IMR-90 (cell line): ENCODE measurements around the gene MAP7. TPM values are rescaled to one million over a fixed set of nuclear protein-coding genes. Genes with fewer than 3 reads are reported as not detected.

Experiments used
- ATAC-seq: fragments of 200-7000 bp; cut with Tn5 transposase; 2 replicates; pipeline ENCODE4 v1.9.1; 2020; ENCODE audit warnings: low read depth, mild to moderate bottlenecking, moderate library complexity
- BruUV-seq: library from RNA; stranded (reverse); fragments of 400-500 nt; replicated peaks from 2 replicates; lab custom pipeline; 2021; lab: Mats Ljungman, UMichigan
- CTCF ChIA-PET: fragments of 300-600 bp; formaldehyde crosslinking; extraction: SDS; loops from one replicate; lab custom pipeline; 2021; ENCODE audit warnings: antibody characterized with exemption; lab: Yijun Ruan, JAX
- POLR2A ChIA-PET: fragments of 300-600 bp; sonication (Branson Sonifier 250); formaldehyde crosslinking; loops from one replicate; lab custom pipeline; 2022; ENCODE audit warnings: antibody characterized with exemption; ENCODE audit not compliant: unreplicated experiment; lab: Charles Lee
- DNase-seq: peaks from one replicate; pipeline ENCODE4 v3.0.0; 2013
- H2AFZ ChIP-seq: replicated peaks from 2 replicates; pipeline ENCODE3; 2013; ENCODE audit warnings: low read length, mild to moderate bottlenecking; ENCODE audit not compliant: poor library complexity
- H2AK5ac ChIP-seq: 2 replicates; pipeline ENCODE4 v1.6.1; 2013; ENCODE audit warnings: low read depth, low read length, inconsistent platforms
- H2AK9ac ChIP-seq: replicated peaks from 2 replicates; pipeline ENCODE3; 2013; ENCODE audit warnings: mild to moderate bottlenecking, low read depth, low read length, moderate library complexity; ENCODE audit not compliant: poor library complexity
- H2BK120ac ChIP-seq: 2 replicates; pipeline ENCODE4 v1.6.1; 2013; ENCODE audit warnings: low read depth, low read length, inconsistent platforms
- H2BK15ac ChIP-seq: 3 replicates; pipeline ENCODE4 v1.6.1; 2013; ENCODE audit warnings: low read depth, low read length, inconsistent platforms
- H2BK20ac ChIP-seq: 2 replicates; pipeline ENCODE4 v1.6.1; 2013; ENCODE audit warnings: low read depth, mild to moderate bottlenecking, inconsistent platforms, low read length, moderate library complexity
- H2BK5ac ChIP-seq: 2 replicates; pipeline ENCODE4 v1.6.1; 2013; ENCODE audit warnings: mild to moderate bottlenecking, low read depth, low read length, inconsistent platforms; ENCODE audit not compliant: poor library complexity, severe bottlenecking
- H3K14ac ChIP-seq: replicated peaks from 2 replicates; pipeline ENCODE4 v1.6.1; 2013; ENCODE audit warnings: low read depth, low read length, inconsistent platforms
- H3K18ac ChIP-seq: 2 replicates; pipeline ENCODE4 v1.6.1; 2013; ENCODE audit warnings: low read depth, low read length, control low read depth
- H3K23ac ChIP-seq: 2 replicates; pipeline ENCODE4 v1.6.1; 2013; ENCODE audit warnings: low read depth, low read length, inconsistent platforms
- H3K27ac ChIP-seq: 2 replicates; pipeline ENCODE4 v1.5.1; 2013; ENCODE audit warnings: mild to moderate bottlenecking, control low read depth, low read length; ENCODE audit not compliant: insufficient read depth
- H3K27me3 ChIP-seq: 2 replicates; pipeline ENCODE4 v1.6.1; 2013; ENCODE audit warnings: low read length; ENCODE audit not compliant: control insufficient read depth, insufficient read depth
- H3K36me3 ChIP-seq: 2 replicates; pipeline ENCODE4 v1.6.1; 2013; ENCODE audit warnings: low read length, mixed read lengths; ENCODE audit not compliant: control insufficient read depth, insufficient read depth
- H3K4ac ChIP-seq: 2 replicates; pipeline ENCODE4 v1.6.1; 2013; ENCODE audit warnings: low read depth, low read length, inconsistent platforms
- H3K4me1 ChIP-seq: 2 replicates; pipeline ENCODE4 v1.6.1; 2013; ENCODE audit warnings: low read length, mixed read lengths; ENCODE audit not compliant: control insufficient read depth, insufficient read depth
- H3K4me2 ChIP-seq: 2 replicates; pipeline ENCODE4 v1.6.1; 2013; ENCODE audit warnings: low read depth, mild to moderate bottlenecking, control low read depth, low read length, moderate library complexity
- H3K4me3 ChIP-seq: 2 replicates; pipeline ENCODE4 v1.5.1; 2013; ENCODE audit warnings: low read depth, mild to moderate bottlenecking, control low read depth, low read length, moderate library complexity; ENCODE audit not compliant: insufficient read depth
- H3K56ac ChIP-seq: 2 replicates; pipeline ENCODE4 v1.6.1; 2013; ENCODE audit warnings: low read length, inconsistent platforms; ENCODE audit not compliant: insufficient read depth; ENCODE audit errors: extremely low read depth
- H3K79me1 ChIP-seq, 2 experiments: 2 replicates each; pipeline ENCODE4 v1.6.1; 2013; ENCODE audit warnings: low read length in 2 of 2, inconsistent platforms in 1 of 2, low read depth in 1 of 2
- H3K9ac ChIP-seq: 2 replicates; pipeline ENCODE4 v1.6.1; 2013; ENCODE audit warnings: low read depth, low read length, control low read depth
- H3K9me1 ChIP-seq: 2 replicates; pipeline ENCODE4 v1.6.1; 2013; ENCODE audit warnings: low read length, inconsistent platforms; ENCODE audit not compliant: insufficient read depth
- H3K9me3 ChIP-seq: 2 replicates; pipeline ENCODE4 v1.6.1; 2013; ENCODE audit warnings: low read length; ENCODE audit not compliant: control insufficient read depth, insufficient read depth
- H4K20me1 ChIP-seq: 2 replicates; pipeline ENCODE4 v1.6.1; 2013; ENCODE audit warnings: low read length, inconsistent platforms; ENCODE audit not compliant: insufficient read depth
- H4K5ac ChIP-seq: 2 replicates; pipeline ENCODE4 v1.6.1; 2013; ENCODE audit warnings: mild to moderate bottlenecking, low read depth, low read length, control low read depth
- H4K8ac ChIP-seq, 2 experiments: 2 replicates each; pipeline ENCODE4 v1.6.1; 2013; ENCODE audit warnings: low read depth in 2 of 2, low read length in 2 of 2, control low read depth in 1 of 2, inconsistent platforms in 1 of 2
- H4K91ac ChIP-seq: 2 replicates; pipeline ENCODE4 v1.6.1; 2013; ENCODE audit warnings: low read depth, low read length, inconsistent platforms; ENCODE audit not compliant: insufficient read depth
- CEBPB ChIP-seq: IDR thresholded peaks from 2 replicates; pipeline ENCODE4 v1.6.1; 2012; ENCODE audit warnings: low read depth, low read length, improper control_type of control experiment
- FOS ChIP-seq: fragments of 150-350 bp; IDR thresholded peaks from 2 replicates; pipeline ENCODE4 v1.6.1; 2016; ENCODE audit warnings: low read depth, low read length
- WGBS, 2 experiments: methylation state at CpG; one replicate each; pipeline versions ENCODE4 v1.1.5 to v1.1.7; 2013; ENCODE audit warnings: missing lambda C conversion rate in 2 of 2; ENCODE audit not compliant: insufficient read length in 1 of 2; ENCODE audit errors: extremely low coverage in 2 of 2; 5-methylcytosine and 5-hydroxymethylcytosine counted together
- dilution Hi-C: fragments of 300-500 bp; cut with HindIII; formaldehyde crosslinking; loops from one replicate; pipeline ENCODE4 v1.14.3; 2018; ENCODE audit warnings: low sequenced_read_pairs; ENCODE audit not compliant: unreplicated experiment
- in situ Hi-C: fragments of 300-500 bp; cut with MboI; formaldehyde crosslinking; loops from 3 replicates; pipeline ENCODE4 v1.14.3; 2019; ENCODE audit warnings: low sequenced_read_pairs, inconsistent platforms, mixed read lengths
- intact Hi-C: fragments of 100-400 bp; cut with micrococcal nuclease; formaldehyde crosslinking; loops from 2 replicates; pipeline ENCODE4 v1.10.0; 2022
- polyA plus RNA-seq, 3 experiments: library from polyadenylated mRNA; depleted of rRNA; stranded (reverse); fragments of >200 nt; gene quantifications; 2 replicates each; pipeline ENCODE4 v1.2.3, GENCODE V29; 2012; ENCODE audit warnings: low replicate concordance in 1 of 3
- total RNA-seq: library from RNA; depleted of rRNA; stranded (reverse); fragments of >200 nt; gene quantifications from 2 replicates; pipeline ENCODE4 v1.2.3, GENCODE V29; 2012

MAP7 gene
- total and polyA plus RNA-seq, 2 of the 4 experiments (the other 2 are of a cell fraction), result 0.19 to 0.36 TPM

DNA sequence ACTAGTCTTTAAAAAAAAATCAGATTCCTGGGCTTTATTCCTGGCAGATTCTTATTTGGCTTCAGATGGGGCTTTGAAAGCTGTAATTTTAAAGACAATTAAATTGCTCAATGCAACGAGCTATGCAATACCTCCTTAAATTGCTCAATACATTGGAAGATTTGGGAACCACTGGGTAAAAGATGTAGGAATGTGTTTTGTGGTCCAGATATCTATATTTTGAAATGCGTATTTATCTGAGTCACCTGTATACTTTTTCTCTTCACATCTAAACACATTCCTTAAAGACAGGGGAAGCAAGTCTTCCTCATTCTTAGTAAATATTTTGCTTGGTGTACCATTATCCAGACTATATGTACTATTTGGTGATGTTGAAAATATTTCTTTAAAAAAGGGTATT lies 29.6 kb upstream of the MAP7 start:
- peak overlapping the region; percentile 65 to 66; a peak in 2 of 4 replicates for H4K8ac ChIP-seq
- peak overlapping the region; percentile 86; the same call in 1 of the 2 replicates for H2BK120ac ChIP-seq
- no peaks in the 10 kb centered on the region for H3K9me3 ChIP-seq
- no peak overlapping the region; the same call in 2 of the 3 replicates for H2BK15ac ChIP-seq
- peaks cover 4 to 17% of the 10 kb centered on the region in 2 experiments; a peak in 3 of 4 replicates for H3K79me1 ChIP-seq
- no peak overlapping the region; the same call in 1 of the 2 replicates for H3K9ac ChIP-seq
- no peak overlapping the region for H3K4me3 ChIP-seq
- H3K14ac ChIP-seq, result no peak overlapping the region
- TF ChIP-seq FOS (no peak), CEBPB (peak; percentile 93)
- H4K5ac ChIP-seq, result no peak overlapping the region
- no peak overlapping the region; the same call in 1 of the 2 replicates for H3K4me2 ChIP-seq
- WGBS, 2 experiments, result no CpG with 5 or more reads among the region's 2 CpGs
- DNase-seq, result peak; percentile 66
- peaks cover 16% of the 10 kb centered on the region for H3K36me3 ChIP-seq
- intact Hi-C loops, result no loop called here
- no peak overlapping the region for H2AK9ac ChIP-seq
- H4K91ac ChIP-seq, result no peak overlapping the region
- no peak overlapping the region; the same call in 1 of the 2 replicates for H3K23ac ChIP-seq
- no peak overlapping the region; the same call in 1 of the 2 replicates for H3K27ac ChIP-seq
- in situ Hi-C loops, result no loop called here
- ChIA-PET POLR2A (no interaction called here), CTCF (interaction anchor here (0.6 kb wide), 1 partner anchor 21 kb away, joined by 3 read pairs; no protein-coding TSS in a partner anchor)
- H3K18ac ChIP-seq, result no peak overlapping the region
- dilution Hi-C loops, result no loop called here
- peak overlapping the region; percentile 84; the same call in 1 of the 2 replicates for H2BK20ac ChIP-seq
- ATAC-seq, result peak; percentile 55
- H2AFZ ChIP-seq, result no peak overlapping the region
- H3K4ac ChIP-seq, result peak overlapping the region; percentile 73; the same call in 1 of the 2 replicates
- peak overlapping the region; percentile 73 for H2BK5ac ChIP-seq
- H3K9me1 ChIP-seq, result 0 out of 2 replicates have a peak, but pooled peaks cover 3% of the 10 kb centered on the region
- peaks cover 4% of the 10 kb centered on the region for H3K4me1 ChIP-seq
- no TSS peak for BruUV-seq
- H3K27me3 ChIP-seq, result no peaks in the 10 kb centered on the region
- H4K20me1 ChIP-seq, result no peaks in the 10 kb centered on the region
- peak overlapping the region; percentile 63; the same call in 1 of the 2 replicates for H3K56ac ChIP-seq
- no peak overlapping the region for H2AK5ac ChIP-seq
